ENCODE data around the gene UNC50.

DNA sequence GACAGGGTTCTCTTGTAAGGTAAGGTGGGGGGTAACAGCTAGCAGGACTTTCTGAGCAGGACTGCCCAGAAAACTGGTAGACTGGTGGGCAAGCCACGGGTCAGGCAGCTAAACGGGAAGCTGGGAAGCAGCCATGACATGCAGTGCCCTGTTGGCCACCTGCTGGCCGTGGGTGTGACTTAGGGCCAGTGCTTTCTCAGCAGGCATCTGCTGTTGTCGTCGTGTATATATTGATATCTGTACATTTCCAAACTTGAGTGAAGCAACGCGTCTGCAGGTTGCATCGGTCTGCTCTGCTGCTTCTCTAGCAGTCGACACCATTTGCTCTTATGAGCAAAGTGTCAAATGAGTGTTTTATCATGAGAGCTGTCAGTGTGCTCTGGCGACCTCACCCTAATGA is 31.1 kb upstream of the UNC50 start:
- TF ChIP-seq, protein P1, sequence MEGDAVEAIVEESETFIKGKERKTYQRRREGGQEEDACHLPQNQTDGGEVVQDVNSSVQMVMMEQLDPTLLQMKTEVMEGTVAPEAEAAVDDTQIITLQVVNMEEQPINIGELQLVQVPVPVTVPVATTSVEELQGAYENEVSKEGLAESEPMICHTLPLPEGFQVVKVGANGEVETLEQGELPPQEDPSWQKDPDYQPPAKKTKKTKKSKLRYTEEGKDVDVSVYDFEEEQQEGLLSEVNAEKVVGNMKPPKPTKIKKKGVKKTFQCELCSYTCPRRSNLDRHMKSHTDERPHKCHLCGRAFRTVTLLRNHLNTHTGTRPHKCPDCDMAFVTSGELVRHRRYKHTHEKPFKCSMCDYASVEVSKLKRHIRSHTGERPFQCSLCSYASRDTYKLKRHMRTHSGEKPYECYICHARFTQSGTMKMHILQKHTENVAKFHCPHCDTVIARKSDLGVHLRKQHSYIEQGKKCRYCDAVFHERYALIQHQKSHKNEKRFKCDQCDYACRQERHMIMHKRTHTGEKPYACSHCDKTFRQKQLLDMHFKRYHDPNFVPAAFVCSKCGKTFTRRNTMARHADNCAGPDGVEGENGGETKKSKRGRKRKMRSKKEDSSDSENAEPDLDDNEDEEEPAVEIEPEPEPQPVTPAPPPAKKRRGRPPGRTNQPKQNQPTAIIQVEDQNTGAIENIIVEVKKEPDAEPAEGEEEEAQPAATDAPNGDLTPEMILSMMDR (IDR thresholded peaks at IDR 0.05): no peak
- no peak for TF ChIP-seq POLR2A (IDR thresholded peaks at IDR 0.05)

Measured in gastroesophageal sphincter (tissue), 3 donors.